Colon (tissue), 2 donors: ENCODE results near the gene GPR158.

Experiments used
- FAIRE-seq: peaks from 2 replicates; lab custom pipeline; 2012; peaks lifted over from hg19 to GRCh38; lab: Jason Lieb, UNC
- donor health status: control.
- donor health status: control.

GPR158 gene

GRCh38 chr10:25504838-25505237 lies 330.0 kb downstream of the GPR158 start:
- no peak for FAIRE-seq

DNA sequence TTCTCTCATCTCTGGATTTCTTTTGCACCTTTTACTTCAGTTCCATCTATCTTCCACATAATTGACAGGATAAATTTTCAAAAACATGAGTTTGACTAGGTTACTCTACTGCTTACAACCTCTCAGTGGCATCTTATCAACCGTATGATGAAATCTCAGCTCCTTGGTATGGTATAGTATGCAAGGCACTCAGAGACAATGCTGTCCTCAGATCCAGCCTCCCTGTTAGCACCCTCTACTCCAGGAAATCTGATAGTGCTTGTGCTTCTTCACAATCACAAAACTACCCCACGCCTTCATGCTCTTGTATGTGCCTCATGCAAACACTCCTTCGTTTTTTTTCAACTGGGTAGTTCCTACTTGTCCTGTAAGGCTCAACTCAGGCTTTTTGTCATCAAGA lies 330.7 kb downstream of the GPR158 start:
- no peak for FAIRE-seq

DNA sequence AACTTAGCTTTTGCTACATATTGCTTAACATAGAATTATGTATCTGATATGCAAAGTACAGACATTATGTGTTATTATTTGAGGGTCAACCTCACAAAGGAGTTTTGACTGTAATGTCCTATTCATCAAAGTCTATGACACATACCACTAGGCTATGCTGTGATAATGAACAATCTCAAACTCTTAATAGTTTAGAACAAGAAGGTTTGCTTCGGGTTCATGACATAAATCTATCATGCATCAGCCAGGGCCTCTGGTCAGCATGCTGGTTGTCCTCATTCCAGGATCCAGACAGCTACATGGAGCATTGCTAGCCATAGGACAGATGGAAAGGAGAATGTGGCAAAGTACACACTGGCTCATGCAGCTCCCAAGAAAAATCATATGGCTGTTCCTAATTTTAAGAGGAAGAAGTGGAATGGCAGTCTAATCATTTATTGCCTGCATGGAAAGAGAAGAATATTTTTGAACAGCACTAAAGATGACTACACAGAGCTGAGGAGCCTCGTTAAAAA lies 332.1 kb downstream of the GPR158 start:
- no peak for FAIRE-seq

DNA sequence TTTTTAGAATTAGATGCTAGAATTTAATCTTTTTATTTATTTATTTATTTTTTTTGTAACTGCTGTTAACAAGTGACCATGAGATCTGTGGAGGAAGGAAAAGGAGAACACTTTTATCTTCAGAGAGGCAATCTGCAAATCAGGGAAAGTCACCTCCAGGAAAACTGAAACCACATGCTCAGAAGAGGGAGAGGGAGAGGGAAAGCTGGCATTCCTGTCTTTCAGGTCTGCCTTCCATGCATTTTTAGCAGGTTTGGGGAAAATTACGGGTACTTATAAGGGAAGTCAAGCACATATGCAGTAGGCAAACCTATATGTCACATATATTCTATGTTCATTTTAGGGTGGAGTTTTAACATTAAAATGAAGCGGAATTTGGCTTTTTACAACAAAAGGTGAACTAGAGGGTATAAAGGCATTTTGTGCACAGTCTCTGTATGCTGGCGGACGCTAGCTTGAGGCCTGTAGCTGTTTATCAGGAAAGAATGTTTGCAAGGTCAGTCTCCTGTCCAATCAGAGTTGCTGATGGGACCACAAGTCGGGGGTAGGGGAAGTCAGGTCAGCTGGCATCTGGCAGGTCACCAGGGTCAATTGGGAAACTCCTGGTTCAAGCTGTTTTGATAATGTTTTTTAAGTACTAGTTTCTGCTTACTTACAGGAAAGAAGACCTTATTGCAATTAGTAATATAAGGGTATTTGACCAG lies 333.5 kb downstream of the GPR158 start:
- FAIRE-seq = no peak

DNA sequence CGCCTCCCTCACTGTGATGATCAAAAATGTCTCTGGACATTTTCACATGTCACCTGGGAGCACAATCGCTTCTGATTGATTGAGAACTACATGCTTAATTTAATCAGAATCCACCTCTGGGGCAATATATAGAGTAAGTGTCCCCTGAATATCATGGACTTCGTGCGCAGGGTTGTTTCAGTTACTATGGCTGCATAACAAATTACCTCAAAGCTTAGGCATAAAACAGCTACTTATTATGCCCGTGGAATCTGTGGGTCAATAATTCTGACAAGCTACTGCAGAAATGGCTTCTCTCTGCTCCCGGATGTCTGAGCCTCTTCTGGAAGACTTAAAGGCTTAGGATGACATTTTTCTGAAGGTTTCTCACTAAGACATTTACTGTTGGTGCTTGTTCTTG lies 334.4 kb downstream of the GPR158 start:
- no peak for FAIRE-seq

DNA sequence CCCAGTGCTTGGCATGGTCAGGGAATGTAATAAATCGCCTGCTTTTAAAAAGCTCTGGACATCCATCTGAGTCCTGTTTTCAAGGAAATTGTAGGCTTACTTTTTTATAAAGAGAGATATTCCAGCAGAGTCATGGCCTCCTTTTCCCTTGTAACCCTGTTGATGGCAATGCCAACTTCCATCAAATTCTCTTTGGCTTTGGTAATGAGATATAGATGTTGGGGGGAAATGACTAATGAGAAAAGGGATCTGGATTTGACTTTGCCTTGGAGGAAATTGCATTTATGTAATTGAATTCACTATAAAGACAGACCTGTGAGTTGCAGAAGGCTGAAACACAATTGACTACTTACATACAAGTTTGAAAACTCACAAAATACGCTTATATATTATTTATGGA lies 347.5 kb downstream of the GPR158 start:
- FAIRE-seq = no peak

DNA sequence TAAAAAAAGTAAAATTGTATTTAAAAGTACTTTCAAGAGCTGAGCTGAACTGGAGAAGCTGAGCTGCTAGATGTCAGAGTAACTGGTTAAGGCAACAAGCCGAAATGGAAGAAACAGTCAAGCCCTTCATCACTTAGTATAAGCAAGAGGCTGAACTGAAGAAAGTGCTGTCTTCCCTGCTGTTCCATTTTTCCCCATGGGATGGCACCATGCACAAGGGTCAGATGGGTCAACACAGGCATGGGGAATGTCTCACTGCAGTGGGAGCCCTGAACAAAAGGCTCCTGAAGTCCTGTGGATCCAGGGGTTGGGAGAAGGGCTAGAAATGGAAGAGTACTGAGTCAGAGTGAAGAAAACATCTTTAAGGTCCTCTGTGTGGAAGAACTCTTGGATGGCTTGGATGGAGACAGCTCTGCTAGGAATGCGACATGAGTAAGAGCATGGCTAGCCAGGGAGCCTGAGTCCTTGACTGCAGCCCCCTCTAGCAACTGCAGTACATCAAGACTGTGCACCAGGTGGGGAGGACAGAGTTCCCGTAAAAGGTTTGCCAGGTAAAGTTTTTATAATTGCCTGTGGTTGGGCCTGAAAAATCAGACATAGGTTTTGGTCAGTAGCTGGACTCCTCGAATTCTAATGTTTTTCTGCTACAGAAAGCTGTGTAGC lies 348.3 kb downstream of the GPR158 start:
- no peak for FAIRE-seq

GRCh38 chr10:25530306-25530705 lies 355.5 kb downstream of the GPR158 start:
- no peak for FAIRE-seq

DNA sequence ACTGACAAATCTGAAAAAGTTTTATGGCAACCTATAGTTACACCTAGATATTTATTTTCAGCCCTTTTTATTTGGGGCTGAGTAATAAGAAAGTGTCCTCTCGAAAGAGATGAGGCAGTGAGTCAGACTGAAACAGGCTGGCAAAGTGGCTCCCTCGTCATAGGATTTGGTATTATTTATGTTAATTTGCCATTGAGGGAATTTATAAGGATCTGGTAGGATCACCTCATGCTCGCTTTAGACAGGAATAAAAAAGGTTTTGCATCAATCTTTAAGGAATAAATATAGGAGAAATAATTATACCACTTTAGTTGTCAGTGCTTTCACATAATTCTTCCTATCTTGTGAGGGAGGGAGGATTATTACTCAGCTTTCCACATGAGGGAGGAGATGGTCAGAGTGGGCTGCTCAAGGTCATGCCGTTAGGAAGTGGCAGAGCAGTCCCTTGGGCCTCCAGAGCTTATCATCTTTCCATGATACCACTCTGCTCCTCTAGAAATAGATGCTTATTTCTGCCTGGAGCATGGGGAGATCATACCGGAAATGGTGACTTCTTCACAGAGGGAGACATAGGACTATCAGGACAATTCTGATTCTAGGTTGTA lies 356.8 kb downstream of the GPR158 start:
- FAIRE-seq = no peak

- FAIRE-seq = no peak
Measured at GRCh38 chr10:25532213-25532612, 357.4 kb downstream of the GPR158 start.

- FAIRE-seq = no peak
Measured at GRCh38 chr10:25536027-25536426, 361.2 kb downstream of the GPR158 start.

- no peak for FAIRE-seq
Measured at GRCh38 chr10:25547382-25547781, 372.6 kb downstream of the GPR158 start.

DNA sequence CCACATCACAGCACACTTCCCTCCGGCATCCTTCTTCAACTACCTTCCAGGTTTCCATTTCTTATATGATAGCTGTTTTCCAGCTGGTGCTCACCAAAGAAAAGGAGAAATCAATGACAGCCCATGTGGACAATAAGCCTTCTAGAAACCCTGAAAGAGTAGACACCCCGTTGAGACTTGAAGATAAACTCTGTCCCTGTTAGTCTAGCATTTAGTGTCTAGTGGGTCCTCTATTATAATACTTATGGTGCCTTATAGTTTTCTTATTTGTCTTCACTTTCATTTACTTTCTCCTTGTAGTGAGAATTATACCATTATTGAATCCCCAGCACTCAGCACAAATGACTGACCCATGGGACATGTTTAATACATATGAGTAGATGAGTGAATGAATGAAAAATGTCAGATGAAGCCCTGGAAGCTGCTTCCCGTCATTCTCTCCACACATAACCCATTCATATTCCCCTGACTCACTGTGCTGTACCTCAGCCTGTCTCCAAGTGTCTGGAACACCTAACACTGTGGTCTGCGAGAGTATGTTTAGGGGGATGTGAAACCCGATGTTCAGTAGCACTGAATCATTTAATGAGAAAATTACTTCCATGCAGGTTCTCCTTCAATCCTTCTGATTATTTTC lies 377.6 kb downstream of the GPR158 start:
- no peak for FAIRE-seq

DNA sequence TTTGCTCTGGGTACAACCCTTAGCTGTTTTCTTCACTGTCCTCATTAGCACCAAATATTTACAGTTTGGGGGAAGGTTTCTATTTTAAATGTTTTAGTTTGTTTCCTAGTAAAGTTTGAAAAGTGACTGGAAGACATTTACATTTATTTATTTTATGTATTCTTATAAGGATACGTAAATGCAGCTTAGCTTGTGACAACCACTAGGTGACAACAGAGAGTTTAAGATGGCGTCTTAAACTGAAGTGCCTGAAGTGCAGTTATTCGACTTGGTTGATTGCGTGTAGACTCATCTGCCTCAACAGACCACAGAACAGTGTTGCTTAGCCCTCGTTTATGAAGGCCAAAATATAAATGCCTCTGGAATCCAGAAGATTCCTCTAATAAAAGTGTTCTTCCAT lies 381.1 kb downstream of the GPR158 start:
- FAIRE-seq = no peak

GRCh38 chr10:25556457-25556856 lies 381.7 kb downstream of the GPR158 start:
- FAIRE-seq = no peak

DNA sequence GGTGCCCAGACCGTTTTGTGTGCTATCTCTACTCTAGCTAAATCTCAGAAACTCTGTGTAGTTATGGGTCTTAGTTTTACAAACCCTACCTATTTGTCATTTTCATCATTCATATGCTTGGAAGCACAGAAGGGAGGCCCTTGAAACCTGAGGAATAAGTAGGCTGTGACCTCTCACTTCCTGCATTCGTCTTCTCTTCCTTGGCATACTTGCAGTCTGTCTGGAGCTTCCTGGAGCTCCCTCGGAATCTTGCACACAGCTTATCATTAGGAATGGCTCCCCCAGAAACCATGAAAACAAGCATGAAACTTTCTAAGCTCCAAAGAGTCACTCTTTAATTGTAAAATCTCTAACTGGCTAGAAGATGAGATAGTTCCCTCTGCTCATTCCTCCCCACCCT lies 382.3 kb downstream of the GPR158 start:
- no peak for FAIRE-seq

DNA sequence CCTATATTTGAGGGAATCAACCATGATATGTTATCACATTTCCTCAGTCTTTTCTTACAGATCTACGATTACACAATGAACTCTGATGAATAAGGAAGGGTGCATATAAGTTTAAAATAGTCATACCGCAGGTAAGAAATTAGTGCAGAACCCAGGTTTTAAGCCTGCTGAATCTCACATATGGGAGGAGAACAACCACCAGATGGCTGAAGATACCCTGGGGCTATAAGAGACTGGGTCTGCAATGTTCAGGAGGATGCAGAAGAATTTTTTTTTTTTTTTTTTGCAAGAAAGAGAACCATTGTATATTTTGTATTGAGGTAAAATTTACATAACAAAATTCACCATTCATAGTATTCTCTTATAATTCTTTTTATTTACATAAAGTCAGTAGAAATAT lies 387.0 kb downstream of the GPR158 start:
- FAIRE-seq = no peak

DNA sequence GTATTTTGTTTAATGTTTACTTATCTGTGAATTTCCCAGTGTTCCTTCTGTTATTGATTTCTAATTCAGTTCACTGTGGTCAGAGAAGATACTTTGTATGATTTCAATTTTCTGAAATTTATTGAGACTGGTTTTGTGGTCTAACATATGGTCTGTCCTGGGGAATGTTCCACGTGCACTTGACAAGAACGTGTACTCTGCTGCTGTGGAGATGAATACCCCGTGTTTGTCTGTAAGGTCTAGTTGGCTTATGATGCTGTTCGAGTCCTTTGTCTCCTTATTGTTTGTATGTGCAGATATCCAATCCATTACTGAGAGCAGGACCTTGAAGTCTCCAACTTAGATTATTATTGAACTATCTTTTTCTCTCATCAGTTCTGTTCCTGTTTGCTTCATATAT lies 387.7 kb downstream of the GPR158 start:
- no peak for FAIRE-seq

GRCh38 chr10:25564351-25564750 lies 389.6 kb downstream of the GPR158 start:
- no peak for FAIRE-seq

DNA sequence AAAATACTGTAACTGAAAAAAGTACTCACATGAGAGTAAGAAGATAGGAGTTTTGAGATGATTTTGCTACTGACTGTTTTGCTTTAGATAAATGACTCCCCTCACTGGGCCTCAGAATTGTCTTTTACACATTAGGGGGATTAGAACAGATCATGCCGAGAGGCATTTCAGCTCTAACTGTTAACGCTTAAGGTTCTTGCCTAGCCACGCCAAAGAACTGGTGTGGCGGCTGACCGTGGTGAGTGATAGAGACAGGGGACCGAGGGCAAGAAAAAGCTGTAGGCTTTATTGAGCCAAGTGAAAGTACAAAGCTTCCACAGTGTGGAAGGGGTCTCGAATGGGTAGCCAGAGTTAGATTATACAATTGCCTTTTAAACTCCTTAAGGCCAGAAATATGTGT lies 390.8 kb downstream of the GPR158 start:
- FAIRE-seq = no peak

GRCh38 chr10:25573316-25573715 lies 398.5 kb downstream of the GPR158 start:
- no peak for FAIRE-seq

- no peak for FAIRE-seq
Measured at GRCh38 chr10:25575343-25575742, 400.5 kb downstream of the GPR158 start.

DNA sequence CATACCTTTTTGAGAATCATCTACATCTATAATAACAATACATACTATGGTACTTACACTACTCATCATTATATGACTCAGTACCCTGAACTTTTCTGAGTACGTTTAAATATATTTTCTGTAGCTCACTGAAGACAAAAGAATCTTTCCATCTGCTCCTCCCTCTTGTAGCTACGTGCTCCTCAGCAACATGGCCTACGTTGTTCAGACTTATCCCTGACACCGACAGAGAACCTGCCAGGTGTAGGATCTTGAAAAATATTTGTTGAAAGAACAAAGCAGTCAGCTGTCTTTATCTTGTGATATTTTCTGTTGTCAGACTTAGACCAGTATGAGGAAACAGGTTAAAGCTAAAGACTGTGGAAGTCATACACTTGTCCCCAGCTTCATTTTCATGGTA lies 403.3 kb downstream of the GPR158 start:
- FAIRE-seq = no peak
